Measurements from ENCODE around the gene CAMTA1. TPM values are rescaled to one million over a fixed set of nuclear protein-coding genes. Genes with fewer than 3 reads are reported as not detected.

CAMTA1 gene
- polyA plus RNA-seq, 1 donor from 2014 or later, result 162 TPM

DNA sequence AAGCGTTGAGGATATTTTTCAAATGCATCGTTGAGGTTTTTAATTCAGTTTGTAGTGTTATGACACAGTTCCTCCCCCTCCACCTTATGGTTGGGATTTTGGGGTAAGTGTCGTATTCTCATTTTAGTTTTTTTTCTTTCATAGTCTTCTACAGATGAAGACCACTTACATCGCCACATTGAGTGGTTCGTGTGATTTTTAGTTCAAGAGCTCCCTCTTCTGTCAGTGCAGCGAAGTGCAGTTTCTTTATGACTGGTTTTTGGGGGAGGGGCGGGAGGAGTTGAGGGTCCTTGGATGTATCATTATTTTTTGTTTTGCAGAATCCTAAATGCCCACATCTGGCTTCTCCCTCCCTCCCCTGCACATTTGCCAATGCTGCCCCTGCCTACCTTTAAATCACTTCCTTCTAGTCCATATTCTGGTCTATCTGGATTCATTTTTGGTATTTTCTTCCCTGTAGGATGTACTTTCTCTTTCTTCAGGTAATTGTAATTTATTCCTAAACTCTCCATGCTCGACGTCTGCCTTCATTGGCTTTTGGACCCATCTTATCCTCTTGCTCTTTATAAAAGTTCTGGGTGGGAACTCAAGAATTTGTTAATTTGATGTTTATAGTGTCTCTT lies 433.1 kb downstream of the CAMTA1 start:
- TF ChIP-seq REST (IDR thresholded peaks at IDR 0.05; ENCODE audit: borderline replicate concordance), result no peak
- TF ChIP-seq SMC3 (conservative IDR thresholded peaks at IDR 0.05; ENCODE audit: poor library complexity), result peak; percentile 43
- peak; percentile 52 for TF ChIP-seq RAD21 (conservative IDR thresholded peaks at IDR 0.05)
- TF ChIP-seq CTCF (IDR thresholded peaks at IDR 0.05; ENCODE audit: poor library complexity, severe bottlenecking), result peak; percentile 49
- Histone ChIP-seq H3K9me3 (ENCODE audit: low read length) (no peaks in the 10 kb centered on the region), H3K4me2 (ENCODE audit: low read length) (no peak overlapping the region), H4K20me1 (ENCODE audit: insufficient read depth) (no peaks in the 10 kb centered on the region), H3F3A (ENCODE audit: insufficient read depth, low read length, poor library complexity, severe bottlenecking) (no peaks in the 10 kb centered on the region), H3K9me2 (ENCODE audit: insufficient read depth, low read length) (no peaks in the 10 kb centered on the region), H3K36me3 (ENCODE audit: insufficient read depth, low read length) (no peaks in the 10 kb centered on the region), H3K9ac (ENCODE audit: low read length) (no peak overlapping the region), H3K27me3 (ENCODE audit: insufficient read depth, low read depth, low read length) (no peaks in the 10 kb centered on the region), H3K4me3 (ENCODE audit: low read length) (no peak overlapping the region), H2AFZ (ENCODE audit: low read depth, low read length) (no peak overlapping the region), H3K27ac (ENCODE audit: low read length) (no peak overlapping the region), H3K79me2 (replicated peaks; ENCODE audit: insufficient read depth, low read length) (no peaks in the 10 kb centered on the region)

DNA sequence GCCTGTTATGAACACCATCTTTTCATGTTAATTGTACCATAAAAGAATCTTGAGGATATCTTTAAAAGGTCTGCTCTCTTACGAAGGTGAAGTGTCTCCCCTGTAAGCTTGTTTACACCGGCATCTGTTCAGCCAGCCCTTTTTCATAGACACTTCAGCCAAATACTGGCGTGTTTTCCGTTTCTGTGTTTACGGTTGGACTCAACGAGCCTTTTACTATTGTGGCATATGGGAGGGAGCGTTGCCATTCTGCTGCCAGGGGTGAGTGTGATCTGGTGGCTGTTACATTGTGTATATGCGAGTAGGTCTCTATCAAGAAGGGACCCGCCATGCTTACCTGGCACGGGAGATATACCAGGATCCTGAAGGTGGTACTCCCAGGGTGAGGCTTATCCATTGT lies 433.8 kb downstream of the CAMTA1 start:
- Histone ChIP-seq H3K27me3 (ENCODE audit: insufficient read depth, low read depth, low read length) (no peaks in the 10 kb centered on the region), H3K36me3 (ENCODE audit: insufficient read depth, low read length) (no peaks in the 10 kb centered on the region), H3K9ac (ENCODE audit: low read length) (no peak overlapping the region), H3K27ac (ENCODE audit: low read length) (no peak overlapping the region), H3F3A (ENCODE audit: insufficient read depth, low read length, poor library complexity, severe bottlenecking) (no peaks in the 10 kb centered on the region), H3K4me2 (ENCODE audit: low read length) (no peak overlapping the region), H3K4me3 (ENCODE audit: low read length) (no peak overlapping the region), H3K79me2 (replicated peaks; ENCODE audit: insufficient read depth, low read length) (no peaks in the 10 kb centered on the region), H4K20me1 (ENCODE audit: insufficient read depth) (no peaks in the 10 kb centered on the region), H3K9me2 (ENCODE audit: insufficient read depth, low read length) (no peaks in the 10 kb centered on the region), H3K9me3 (ENCODE audit: low read length) (no peaks in the 10 kb centered on the region), H2AFZ (ENCODE audit: low read depth, low read length) (no peak overlapping the region)
- TF ChIP-seq MXI1 (conservative IDR thresholded peaks at IDR 0.05; ENCODE audit: poor library complexity, severe bottlenecking) (no peak), REST (IDR thresholded peaks at IDR 0.05; ENCODE audit: borderline replicate concordance) (no peak), RAD21 (conservative IDR thresholded peaks at IDR 0.05) (no peak), EP300 (conservative IDR thresholded peaks at IDR 0.05; ENCODE audit: poor library complexity, severe bottlenecking) (no peak), SMC3 (conservative IDR thresholded peaks at IDR 0.05; ENCODE audit: poor library complexity) (no peak), TAF1 (IDR thresholded peaks at IDR 0.05; ENCODE audit: low read depth) (no peak), EZH2 (IDR thresholded peaks at IDR 0.05; ENCODE audit: borderline replicate concordance, insufficient read depth, low read length, poor library complexity, severe bottlenecking) (no peak), POLR2AphosphoS5 (IDR thresholded peaks at IDR 0.05) (no peak), CTCF (IDR thresholded peaks at IDR 0.05; ENCODE audit: poor library complexity, severe bottlenecking) (no peak)

Measured in neural cell (in vitro differentiated cells).